ENCODE measurements around the gene TLL2.

GRCh38 chr10:96509017-96509641, 4.6 kb downstream of the TLL2 start:
- TF ChIP-seq CTCF (IDR thresholded peaks at IDR 0.05), result no peak
- TF ChIP-seq USF2 (CRISPR knock-in tag; IDR thresholded peaks at IDR 0.05), result no peak
- TF ChIP-seq SP1 (CRISPR knock-in tag; conservative IDR thresholded peaks at IDR 0.05), result no peak
- no peak for TF ChIP-seq CREM (CRISPR knock-in tag; IDR thresholded peaks at IDR 0.05)
- TF ChIP-seq GTF2I (CRISPR knock-in tag; conservative IDR thresholded peaks at IDR 0.05), result no peak
- no peak for TF ChIP-seq KAT7 (CRISPR knock-in tag; IDR thresholded peaks at IDR 0.05; ENCODE audit: borderline replicate concordance)
- TF ChIP-seq AFF4 (CRISPR knock-in tag; IDR thresholded peaks at IDR 0.05; ENCODE audit: borderline replicate concordance), result no peak
- no peak for TF ChIP-seq TP53 (CRISPR knock-in tag; IDR thresholded peaks at IDR 0.05)

Measured in WTC11 (cell line).